AML-193 (cell line): ENCODE data around the gene KRT12.
"Not testable (repeated sequence)": the region's sequence is repeated elsewhere in the genome, so short reads cannot be mapped to it uniquely, and the experiment has no call there.

Experiments
- DNase-seq, 2 experiments: peaks; one replicate each; lab custom pipeline; 2025; lab: John Stamatoyannopoulos, UW

KRT12 gene

GRCh38 chr17:40883626-40884334 lies 16.8 kb upstream of the KRT12 start:
- DNase-seq: no peak

- DNase-seq: no peak
These were observed 16.0 kb upstream of the KRT12 start for GRCh38 chr17:40883031-40883430.

- DNase-seq: no peak
These were observed 12.0 kb upstream of the KRT12 start for GRCh38 chr17:40879026-40879425.

GRCh38 chr17:40878044-40878443 lies 11.0 kb upstream of the KRT12 start:
- no peak for DNase-seq

GRCh38 chr17:40873801-40874200 lies 6.8 kb upstream of the KRT12 start:
- no peak for DNase-seq

- DNase-seq: no peak
These were observed 6.2 kb upstream of the KRT12 start for GRCh38 chr17:40873255-40873654.

- no peak for DNase-seq
These were observed 5.4 kb upstream of the KRT12 start for GRCh38 chr17:40872416-40872815.

- no peak for DNase-seq
These were observed 4.3 kb upstream of the KRT12 start for GRCh38 chr17:40871316-40871715.

GRCh38 chr17:40870136-40870535 lies 3.1 kb upstream of the KRT12 start:
- DNase-seq: no peak

- no peak for DNase-seq
These were observed 2.2 kb downstream of the KRT12 start for GRCh38 chr17:40864661-40865390.

GRCh38 chr17:40862985-40863733 lies 3.9 kb downstream of the KRT12 start:
- DNase-seq: no peak

- no peak for DNase-seq
These were observed 7.5 kb downstream of the KRT12 start for GRCh38 chr17:40859536-40859935.

GRCh38 chr17:40858667-40859066 lies 8.4 kb downstream of the KRT12 start:
- DNase-seq: not testable (repeated sequence)

GRCh38 chr17:40857535-40857934 lies 9.5 kb downstream of the KRT12 start:
- no peak for DNase-seq

- DNase-seq: peak; percentile 17 to 26
These were observed 12.7 kb downstream of the KRT12 start for GRCh38 chr17:40854175-40854814.

GRCh38 chr17:40852364-40852763 lies 14.7 kb downstream of the KRT12 start:
- no peak for DNase-seq

GRCh38 chr17:40850293-40850972 lies 16.6 kb downstream of the KRT12 start:
- no peak for DNase-seq

- DNase-seq: no peak
These were observed 17.3 kb downstream of the KRT12 start for GRCh38 chr17:40849723-40850122.

- DNase-seq: no peak
These were observed 18.3 kb downstream of the KRT12 start for GRCh38 chr17:40848583-40849235.

GRCh38 chr17:40846515-40847144 lies 20.4 kb downstream of the KRT12 start:
- no peak for DNase-seq

GRCh38 chr17:40844671-40845107 lies 22.3 kb downstream of the KRT12 start:
- no peak for DNase-seq
